HG02840 (cell line): ENCODE results near the gene CTNNA3.

Source experiments
- ATAC-seq: cut with Tn5 transposase; IDR thresholded peaks from one replicate; pipeline ENCODE4 v1.9.1; 2021; ENCODE audit warnings: mild to moderate bottlenecking, moderate library complexity, moderate number of reproducible peaks; ENCODE audit not compliant: unreplicated experiment, low FRiP score

CTNNA3 gene

DNA sequence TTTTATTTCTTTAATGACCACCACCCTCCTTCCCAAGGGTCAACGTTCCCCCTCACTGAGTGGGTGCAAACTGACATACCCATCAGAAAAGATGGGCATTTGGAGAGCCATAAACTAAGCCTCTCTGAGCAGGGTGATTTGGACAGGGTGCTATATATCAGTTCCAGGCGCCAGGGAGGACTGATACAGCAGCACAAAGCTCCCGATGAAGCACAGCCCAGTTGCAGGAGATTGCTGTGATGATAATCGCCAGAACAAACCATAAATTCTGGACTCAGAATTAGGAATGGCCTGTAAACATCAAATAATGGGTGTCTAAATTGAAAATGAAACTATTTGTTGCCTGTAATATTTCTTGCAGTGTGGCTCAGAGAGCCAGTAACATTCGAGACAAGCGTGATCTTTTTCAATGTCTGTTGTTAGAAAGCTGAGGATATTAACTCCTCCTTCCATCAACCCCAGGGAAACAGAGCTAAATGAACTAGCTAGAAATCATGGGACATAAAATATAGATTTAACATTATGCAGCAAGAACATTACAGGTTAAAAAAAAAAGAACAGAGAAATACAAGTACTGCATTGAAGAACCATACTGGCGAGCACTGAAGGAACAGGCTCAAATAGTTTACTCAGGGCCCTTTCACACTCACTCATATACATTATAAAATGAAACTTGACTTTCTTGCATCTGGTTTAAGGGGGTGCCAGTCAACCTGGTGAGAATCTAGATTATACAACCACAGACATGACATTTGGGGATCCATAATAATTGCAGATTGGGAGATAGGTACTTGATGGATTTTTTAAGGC is 907.6 kb downstream of the CTNNA3 start:
- ATAC-seq: no peak

DNA sequence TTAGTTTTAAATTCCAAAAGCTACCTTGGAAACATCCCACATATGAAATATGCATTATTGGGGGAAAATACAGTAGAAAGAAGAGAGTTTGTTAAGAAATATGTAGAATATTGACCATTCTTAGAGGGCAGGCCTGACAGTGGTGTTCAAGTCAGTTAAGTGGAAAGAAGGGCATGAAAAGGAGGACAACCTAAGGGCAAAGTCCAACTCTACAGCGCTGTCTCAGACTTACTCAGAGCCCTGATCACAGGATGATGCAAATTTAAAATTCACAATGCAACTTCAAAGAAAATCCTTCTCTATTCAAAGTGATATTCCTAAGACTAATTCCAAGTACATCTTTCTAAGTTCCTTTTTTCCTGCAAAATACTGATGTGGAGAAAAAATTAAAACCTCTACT is 909.3 kb downstream of the CTNNA3 start:
- ATAC-seq: no peak

DNA sequence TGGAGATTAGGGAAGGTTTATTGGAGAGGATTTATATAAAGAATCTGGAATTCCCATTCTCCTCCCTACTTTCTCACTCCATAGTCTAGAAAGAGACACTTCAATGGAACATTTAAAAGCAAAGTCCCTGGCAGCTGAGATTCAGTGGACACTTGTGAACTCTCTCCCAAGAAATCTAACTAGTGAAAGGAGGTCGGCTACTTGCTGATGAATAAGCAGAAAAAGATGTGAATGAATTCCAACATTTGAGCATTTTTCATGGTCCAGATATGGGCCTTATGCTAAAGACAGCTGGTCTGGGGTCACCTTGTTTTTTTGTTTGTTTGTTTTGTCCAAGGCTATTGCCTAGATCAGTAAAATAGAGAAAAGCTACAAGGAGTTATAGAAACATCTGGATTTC is 911.2 kb downstream of the CTNNA3 start:
- ATAC-seq: no peak

DNA sequence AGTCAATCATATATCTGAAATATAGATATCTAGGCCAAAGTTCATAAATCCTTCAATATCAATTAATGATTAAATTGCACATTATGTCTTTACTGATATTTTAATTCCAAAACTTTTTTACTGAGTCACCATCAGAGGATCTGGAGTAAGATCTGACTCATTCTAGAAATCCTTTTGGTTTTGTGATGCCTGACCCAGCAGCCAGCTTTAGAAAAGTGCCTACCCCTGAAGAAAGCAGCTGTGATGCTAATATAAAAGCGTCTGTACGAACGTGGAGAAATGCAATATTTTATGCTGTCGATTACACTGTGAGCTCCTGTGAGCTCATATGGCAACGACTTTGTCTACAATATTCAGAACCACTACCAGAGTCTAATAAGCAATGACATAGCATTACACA is 912.7 kb downstream of the CTNNA3 start:
- no peak for ATAC-seq

DNA sequence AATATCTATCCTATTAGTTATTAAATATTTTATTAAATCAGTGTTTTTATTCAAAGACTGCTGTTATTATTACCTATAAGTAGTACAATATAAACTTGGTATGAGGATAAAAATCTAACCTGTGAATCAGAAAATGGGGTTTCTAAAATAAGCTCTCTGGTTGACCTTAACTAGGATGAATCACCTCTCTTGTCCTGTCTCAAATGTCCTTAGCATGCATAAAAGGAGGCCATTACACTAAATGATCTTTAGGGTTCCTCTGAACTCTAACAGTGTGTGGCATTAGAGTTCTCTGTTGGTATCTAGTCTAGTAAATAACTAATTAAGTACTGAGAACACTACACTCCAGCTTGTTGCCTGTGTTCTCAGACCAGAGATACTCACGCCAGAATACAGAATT is 913.2 kb downstream of the CTNNA3 start:
- no peak for ATAC-seq

DNA sequence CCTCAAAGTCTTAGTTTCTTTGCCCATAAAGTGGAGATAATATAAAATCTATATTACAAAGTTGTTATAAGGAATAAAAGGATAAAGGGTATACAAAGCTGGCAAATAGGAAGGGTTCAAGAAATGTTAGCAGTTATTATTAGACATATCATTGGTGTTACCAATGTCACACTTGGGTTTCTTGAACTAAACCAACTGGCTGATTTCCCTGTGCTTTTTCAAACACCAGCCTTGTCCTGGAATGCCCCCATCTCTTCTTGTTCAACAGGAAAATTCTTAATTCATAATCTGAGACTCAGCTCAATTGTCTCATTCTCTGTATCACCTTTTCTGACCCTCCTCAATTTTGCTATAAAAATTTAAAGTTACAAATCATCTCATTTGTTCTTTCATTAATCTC is 913.9 kb downstream of the CTNNA3 start:
- no peak for ATAC-seq

DNA sequence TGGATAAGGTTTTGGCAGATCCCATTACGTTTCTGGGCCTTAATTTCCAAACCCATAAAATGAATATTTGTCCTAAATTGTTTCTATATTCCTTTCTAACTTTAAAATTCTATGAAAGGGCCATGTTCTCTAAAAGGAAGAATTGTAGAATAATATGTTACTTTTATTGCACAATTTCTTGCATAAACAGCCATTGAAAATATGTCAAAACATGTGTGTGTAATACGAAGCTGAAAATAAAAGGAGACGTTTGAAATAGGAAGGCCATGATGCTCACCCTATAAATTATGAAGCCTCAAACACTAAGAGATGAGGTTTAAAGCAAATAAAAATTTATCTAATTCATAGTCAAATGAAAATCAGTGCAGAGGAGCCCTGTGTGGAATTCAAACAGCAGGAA is 915.2 kb downstream of the CTNNA3 start:
- no peak for ATAC-seq

DNA sequence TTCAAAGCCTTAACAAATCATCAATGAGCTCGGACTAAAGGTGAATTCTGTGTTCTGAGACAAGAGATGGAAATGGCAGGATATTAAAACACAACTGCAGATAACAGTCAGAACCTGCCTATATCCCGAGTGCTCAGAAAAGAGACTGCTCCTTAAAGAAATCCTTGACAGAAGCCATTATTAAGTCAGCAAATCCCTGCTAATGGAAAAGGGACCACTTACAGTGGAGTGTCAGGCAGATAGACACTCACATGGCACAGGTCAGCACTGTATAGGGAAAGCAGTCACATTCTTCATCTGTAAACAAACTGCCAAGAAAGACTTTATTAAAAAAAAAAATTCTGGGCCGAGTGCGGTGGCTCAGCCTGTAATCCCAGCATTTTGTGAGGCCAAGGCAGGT is 917.6 kb downstream of the CTNNA3 start:
- ATAC-seq: no peak

DNA sequence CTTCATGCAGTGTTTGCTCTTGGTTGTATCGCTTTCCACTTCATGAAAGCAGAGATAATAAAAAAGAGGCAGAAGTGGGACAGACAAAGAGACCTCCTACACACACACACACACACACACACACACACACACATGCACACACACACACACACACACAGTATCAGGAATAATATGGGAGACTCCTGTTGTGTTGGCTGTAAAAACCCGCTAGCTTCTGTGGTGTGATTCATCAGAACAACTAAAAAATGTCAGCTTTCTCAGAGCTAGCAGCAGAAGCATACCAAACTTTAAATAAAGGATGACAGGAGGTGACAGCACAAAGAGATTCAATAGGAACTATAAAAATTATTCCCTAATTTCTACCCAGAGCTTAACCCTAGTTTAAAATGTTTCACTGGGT is 918.3 kb downstream of the CTNNA3 start:
- ATAC-seq: no peak

DNA sequence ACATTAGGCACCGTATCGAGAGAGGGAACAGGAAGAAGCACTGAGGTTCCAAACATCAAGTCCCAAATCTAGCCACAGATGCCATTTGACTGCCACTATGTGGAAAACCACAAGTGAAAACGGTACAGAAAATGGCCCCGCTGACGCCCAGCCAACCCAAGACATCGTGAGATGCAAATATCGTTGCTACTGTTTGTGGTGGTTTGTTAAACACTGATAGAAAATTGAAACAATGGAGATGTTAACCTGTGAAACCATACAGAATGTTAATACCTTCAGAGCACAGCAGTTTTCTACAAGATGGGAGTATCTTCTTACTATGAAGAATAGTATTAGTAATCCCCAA is 922.5 kb downstream of the CTNNA3 start:
- no peak for ATAC-seq

DNA sequence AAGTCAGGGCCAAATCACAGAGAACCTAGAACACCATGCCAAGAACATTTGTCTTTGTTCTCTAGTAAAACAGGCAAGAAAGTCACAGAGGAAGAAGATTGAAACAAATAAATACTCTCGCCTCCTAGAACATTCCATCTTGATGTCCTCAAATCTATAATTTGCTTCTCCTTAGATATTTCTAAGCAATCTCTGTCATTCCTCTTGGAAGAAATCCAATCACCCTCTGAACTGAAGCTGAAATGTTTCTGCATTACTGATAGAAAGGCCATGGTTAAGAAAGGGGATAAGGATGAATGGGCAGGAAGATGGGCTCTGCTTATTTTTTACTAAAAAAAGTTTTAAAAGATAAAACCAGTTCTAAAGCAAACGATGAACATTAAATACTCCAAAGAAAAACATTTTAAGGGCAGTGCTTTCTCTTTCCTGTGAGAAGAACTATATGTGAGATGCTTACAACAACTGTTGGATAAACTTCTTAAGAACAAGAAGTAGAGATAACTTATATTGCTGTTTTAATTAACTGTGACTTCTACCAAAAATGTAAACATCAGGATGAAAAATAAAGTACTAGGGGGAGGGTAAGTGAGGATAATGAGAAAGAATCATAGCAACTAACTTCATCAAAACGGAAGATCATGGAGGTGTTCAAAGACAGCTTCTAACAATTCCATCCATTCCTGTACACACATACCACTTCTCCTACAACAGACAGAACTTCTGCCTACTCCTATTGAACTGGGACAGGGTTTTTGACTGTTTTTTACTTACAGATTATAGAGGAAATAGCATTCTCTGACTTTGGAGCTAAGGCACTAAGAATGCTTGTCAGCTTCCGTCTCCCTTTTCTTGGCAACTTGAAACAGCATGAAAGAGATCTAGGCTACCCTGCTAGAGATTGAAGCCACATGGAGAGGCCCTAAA is 923.2 kb downstream of the CTNNA3 start:
- no peak for ATAC-seq

DNA sequence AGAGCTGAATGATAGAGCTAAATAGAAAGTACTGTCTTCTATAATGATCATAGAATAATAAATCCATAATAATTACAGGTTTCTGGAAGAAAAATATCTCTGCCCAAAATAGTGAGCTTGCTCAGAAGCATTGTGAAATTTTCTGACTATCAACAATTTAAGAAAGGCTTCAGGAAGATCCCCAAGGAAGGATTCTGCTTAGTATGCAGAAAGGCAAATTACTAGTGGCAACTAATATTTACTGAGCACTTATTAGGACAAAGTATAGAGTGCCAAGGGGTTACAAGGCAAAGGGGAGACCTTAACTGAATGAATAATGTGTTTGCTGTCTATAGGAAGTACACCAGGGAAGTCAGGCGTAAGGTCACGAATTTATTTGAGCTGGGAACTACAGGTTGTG is 928.3 kb downstream of the CTNNA3 start:
- no peak for ATAC-seq

DNA sequence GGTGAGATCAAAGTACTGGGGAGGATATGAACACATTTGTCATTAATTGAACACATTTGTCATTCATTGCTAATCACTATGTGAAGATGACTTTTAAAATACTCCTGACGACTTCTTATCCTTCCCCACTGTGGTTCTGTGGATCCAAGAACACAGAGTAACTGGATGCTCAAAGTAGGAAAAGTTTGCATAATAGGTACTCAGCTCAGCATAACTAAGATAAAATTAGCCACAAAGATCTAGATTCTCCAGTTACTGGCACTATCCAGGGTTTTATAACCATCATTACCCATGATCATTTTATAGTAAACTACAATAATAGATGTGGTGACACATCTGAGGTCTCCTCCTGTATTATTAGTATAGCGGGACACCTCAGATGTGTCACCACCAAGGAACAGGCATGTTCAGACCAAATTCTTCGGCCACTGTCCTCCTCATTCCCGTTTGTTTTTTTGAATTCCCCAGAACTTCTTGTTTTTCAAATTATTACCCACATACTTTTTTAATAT is 933.7 kb downstream of the CTNNA3 start:
- no peak for ATAC-seq

DNA sequence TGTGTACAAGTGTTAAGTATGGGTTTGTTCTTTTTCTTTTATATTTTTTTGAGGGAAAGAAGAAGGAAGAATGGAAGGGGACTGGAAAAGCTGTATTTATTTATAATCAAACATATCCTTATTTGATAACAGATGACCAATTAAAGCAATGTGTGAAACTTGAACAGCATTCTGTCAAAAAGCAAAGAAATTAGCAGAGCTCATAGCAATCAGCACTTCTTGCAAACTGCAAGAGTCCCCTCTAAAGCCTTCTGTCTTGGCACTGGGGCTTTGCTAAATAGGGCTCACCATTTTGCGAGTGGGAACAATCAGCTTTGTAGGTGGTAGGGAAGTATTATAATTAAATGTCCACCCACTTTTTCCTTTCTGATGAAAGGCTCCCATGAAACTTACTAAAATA is 935.1 kb downstream of the CTNNA3 start:
- no peak for ATAC-seq

DNA sequence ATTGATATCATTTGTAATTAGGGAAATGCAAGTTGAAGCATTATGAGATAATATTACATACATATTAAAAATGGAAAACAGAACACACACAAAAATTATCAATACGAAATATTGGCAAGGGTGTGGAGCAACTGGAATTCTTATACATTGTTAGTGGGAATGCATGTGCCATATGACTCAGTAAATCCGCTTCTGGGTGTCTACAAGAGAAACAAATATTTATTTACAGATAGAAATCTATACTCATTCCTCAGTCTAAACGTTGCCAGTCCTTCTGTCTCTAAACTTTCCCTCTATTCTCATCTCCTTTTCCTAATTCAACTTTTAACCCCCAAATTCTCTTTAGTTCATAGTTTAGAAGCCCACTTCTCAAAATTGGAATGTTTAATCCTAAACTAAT is 940.5 kb downstream of the CTNNA3 start:
- no peak for ATAC-seq

DNA sequence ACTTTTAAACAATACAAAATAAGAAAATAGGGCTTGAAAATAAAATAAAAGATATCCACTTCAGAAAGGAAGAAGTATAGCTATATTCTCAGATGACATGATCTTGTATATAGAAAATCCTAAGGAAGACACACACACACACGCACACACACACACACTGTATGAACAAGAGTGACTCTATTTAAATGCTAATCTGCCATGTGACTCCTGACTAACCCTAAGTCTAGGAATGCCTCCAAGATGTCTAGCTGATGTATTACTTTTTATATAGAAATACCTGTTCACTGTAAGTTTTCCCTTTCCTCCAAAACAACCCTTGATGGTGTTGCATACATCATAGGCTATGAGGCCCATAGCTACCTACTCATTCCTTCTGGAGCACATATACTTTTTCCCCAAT is 943.3 kb downstream of the CTNNA3 start:
- no peak for ATAC-seq

DNA sequence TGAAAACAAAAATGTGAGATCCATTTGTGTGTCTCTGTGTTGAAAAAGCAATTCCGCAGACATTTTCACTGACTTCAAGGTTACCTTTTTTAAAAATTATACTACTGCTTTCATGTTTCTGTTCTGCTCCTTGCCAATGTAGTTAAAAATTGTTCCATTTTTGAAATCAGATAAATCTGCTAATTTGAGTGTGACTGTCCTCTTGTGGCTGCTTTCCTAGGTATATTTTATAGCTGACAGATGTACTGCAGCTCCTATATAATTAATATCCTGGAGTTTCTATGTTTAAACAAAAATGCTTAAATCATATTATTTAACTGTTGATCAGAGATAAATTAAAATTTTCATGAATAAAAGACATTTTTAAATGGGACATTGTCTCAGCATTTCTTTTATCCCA is 947.8 kb downstream of the CTNNA3 start:
- no peak for ATAC-seq

DNA sequence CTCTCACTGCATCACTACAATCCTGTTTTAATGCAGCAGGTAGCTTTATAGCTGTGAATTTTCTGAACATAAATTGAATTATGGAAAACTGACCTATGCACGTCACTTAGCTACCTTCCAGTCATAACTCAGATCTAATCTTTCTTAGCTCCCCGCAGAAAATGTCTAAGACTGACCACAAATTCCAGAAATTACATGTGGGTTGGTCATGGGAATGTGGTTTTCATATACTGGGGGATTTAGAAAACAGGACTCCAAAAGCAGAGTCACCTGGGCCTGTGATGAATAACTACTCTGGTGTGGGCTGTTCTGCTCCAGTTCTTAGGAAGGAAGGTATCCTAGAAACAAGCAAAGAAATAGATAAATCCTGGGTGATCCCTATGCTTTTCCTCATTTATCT is 948.5 kb downstream of the CTNNA3 start:
- no peak for ATAC-seq

DNA sequence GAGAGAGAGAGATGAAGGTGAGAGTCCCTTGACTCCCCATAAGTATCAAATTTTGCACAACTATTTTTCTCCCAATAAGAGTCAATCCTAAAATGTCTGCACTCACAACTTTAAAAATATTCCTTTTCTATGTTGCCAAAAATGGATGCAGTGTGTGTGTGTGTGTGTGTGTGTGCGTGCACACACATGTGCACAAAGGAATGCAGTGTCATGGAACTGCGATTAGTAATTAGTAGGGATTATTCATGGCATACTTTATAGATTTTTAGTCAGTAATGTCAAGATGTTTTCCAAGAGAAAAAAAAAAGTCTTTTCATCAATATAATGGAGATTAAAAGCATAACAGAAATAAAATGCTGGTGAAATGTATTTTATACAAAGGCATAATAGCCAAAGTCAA is 949.3 kb downstream of the CTNNA3 start:
- no peak for ATAC-seq

DNA sequence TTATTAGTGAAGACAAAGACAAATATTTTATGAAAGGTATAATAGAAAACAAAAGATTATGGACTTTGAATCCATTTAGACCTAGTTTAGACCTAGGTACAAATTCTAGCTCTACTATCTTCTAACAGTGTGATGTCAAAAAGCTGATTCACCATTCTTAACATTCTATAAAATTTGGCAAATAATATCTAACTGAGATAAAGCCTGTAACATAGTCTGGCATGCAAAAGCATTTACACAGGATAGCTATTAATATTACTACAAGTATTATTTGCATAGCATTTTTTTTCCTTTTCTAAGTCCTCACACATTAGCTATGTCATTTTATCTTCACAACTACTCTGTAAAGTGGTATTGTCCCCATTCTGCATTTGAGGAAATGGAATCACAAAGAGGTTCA is 949.7 kb downstream of the CTNNA3 start:
- no peak for ATAC-seq

DNA sequence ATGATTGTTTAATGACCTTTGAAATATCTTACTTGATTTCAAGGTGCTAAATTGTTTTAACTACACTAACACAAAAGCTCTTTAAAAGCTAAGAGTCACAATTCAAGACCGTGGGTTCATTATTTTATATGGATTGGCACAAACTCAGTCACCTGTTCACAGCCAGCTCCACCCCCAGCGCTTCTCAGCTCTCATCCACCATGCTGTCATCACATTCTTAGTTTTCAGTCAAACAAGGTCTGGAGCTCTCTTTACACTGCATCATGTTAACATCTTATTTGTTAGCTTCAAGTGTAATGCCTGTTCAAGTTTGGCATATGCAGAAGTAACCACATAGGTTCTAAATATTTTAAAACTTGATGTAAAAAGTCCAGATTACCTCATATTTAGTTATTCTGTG is 951.1 kb downstream of the CTNNA3 start:
- ATAC-seq: no peak

DNA sequence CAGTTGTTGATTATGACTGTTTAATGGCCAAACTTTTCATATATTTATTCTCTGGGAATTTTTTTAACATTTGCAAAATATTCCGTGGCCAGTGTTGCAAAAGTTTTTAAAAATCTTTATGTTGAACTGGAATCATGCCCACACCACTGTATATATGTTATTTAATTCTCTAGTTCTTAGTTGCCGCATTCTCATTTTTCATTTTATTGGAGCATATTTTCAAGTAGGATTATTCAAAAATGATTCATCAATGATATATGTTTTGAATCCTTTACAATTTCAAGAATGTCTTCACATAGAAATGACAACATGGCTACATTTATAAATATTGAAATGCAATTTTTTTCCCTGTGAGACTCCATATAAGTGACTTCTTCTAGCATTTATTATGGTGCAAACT is 958.8 kb downstream of the CTNNA3 start:
- no peak for ATAC-seq
